Measurements from ENCODE around the gene FOXI1.

DNA sequence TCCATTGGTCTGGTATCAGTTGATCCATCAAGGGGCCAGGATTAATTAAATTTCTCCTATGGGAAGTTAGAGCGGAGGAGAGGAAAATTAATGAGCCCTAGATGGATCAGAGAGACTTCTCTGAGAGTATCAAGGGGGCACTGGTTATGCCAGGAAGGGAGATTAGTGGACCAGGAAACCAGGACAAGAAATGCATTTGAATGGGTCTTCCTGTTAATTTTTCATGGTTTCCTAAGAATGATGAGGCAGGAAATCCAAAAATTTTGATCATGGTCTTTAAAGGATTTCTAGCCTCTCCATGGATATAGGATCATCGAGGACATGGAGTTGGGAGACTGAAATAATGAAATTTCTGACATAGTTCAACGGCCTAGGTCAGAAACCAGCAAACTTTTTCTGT lies 30.8 kb downstream of the FOXI1 start:
- TF ChIP-seq GATA2 (IDR thresholded peaks at IDR 0.05; ENCODE audit: low read depth, low read length) (no peak), GATA3 (IDR thresholded peaks at IDR 0.05; ENCODE audit: low read depth, low read length) (no peak)
